ENCODE data around the gene PFAS. TPM values are rescaled to one million over a fixed set of nuclear protein-coding genes. Genes with fewer than 3 reads are reported as not detected.
"Not testable (repeated sequence)": the region's sequence is repeated elsewhere in the genome, so short reads cannot be mapped to it uniquely, and the experiment has no call there.

The PFAS gene
- 10 to 100 TPM; 21.1 to 27.0 TPM for total RNA-seq
- 24.9 to 45.1 reads per million in 2 donors for total RNA-seq

- Mint-ChIP-seq H3K27ac (peak within 1 kb of the TSS; percentile 100), H3K36me3 (ENCODE audit: low read depth) (peaks cover 7% of the 10 kb centered on the region), H3K4me1 (peaks cover 52% of the 10 kb centered on the region), H3K4me3 (peak within 1 kb of the TSS; percentile 99), H3K27me3 (no peaks in the 10 kb centered on the region)
- ATAC-seq: peak; percentile 58
- no peaks in the 10 kb centered on the region for H3K9me3 ChIP-seq (ENCODE audit: control insufficient read depth, low read length, poor library complexity, severe bottlenecking)
- DNase-seq: peak; percentile 90 to 97 (median 93)
Observed at GRCh38 chr17:8248751-8249607, at the start of gene PFAS. TSS of gene PFAS (plus strand) at chr17:8249289. CDS start at chr17:8253938, 4,649 bp downstream.

- H3K4me1 Mint-ChIP-seq: peaks cover 9% of the 10 kb centered on the region
- ATAC-seq (no peak), DNase-seq (no peak)
- H3K36me3 Mint-ChIP-seq (ENCODE audit: low read depth): no peaks in the 10 kb centered on the region
- H3K27me3 Mint-ChIP-seq: no peaks in the 10 kb centered on the region
- no peak overlapping the region for H3K27ac Mint-ChIP-seq
- no peak overlapping the region for H3K4me3 Mint-ChIP-seq
- H3K9me3 ChIP-seq (ENCODE audit: control insufficient read depth, low read length, poor library complexity, severe bottlenecking): no peaks in the 10 kb centered on the region
Observed at GRCh38 chr17:8204761-8205555, 44.1 kb upstream of the PFAS start.

- Mint-ChIP-seq H3K27me3 (no peaks in the 10 kb centered on the region), H3K4me3 (no peak overlapping the region), H3K27ac (no peak overlapping the region), H3K36me3 (ENCODE audit: low read depth) (no peaks in the 10 kb centered on the region), H3K4me1 (peaks cover 18% of the 10 kb centered on the region)
- ATAC-seq (no peak), DNase-seq (no peak)
- H3K9me3 ChIP-seq (ENCODE audit: control insufficient read depth, low read length, poor library complexity, severe bottlenecking): no peaks in the 10 kb centered on the region
Observed at GRCh38 chr17:8206536-8206935, 42.6 kb upstream of the PFAS start.

- Mint-ChIP-seq H3K4me3 (peak within 1 kb of the TSS; percentile 97), H3K36me3 (ENCODE audit: low read depth) (no peaks in the 10 kb centered on the region), H3K27ac (peak within 1 kb of the TSS; percentile 93), H3K27me3 (no peaks in the 10 kb centered on the region), H3K4me1 (peaks cover 18% of the 10 kb centered on the region)
- DNase-seq: peak; percentile 86 to 88 (median 87)
- ATAC-seq: peak; percentile 100
- no peaks in the 10 kb centered on the region for H3K9me3 ChIP-seq (ENCODE audit: control insufficient read depth, low read length, poor library complexity, severe bottlenecking)
Observed at GRCh38 chr17:8209907-8210760, 39.0 kb upstream of the PFAS start, which contains the start of gene AURKB. TSS of gene AURKB (minus strand) at chr17:8210575. CDS start at chr17:8210224, 351 bp downstream.

- Mint-ChIP-seq H3K4me1 (peaks cover 18% of the 10 kb centered on the region), H3K4me3 (peak overlapping the region; percentile 97), H3K36me3 (ENCODE audit: low read depth) (no peaks in the 10 kb centered on the region), H3K27me3 (no peaks in the 10 kb centered on the region), H3K27ac (peak overlapping the region; percentile 93)
- DNase-seq: no peak
- no peak for ATAC-seq
- no peaks in the 10 kb centered on the region for H3K9me3 ChIP-seq (ENCODE audit: control insufficient read depth, low read length, poor library complexity, severe bottlenecking)
Observed at GRCh38 chr17:8210761-8211458, 38.2 kb upstream of the PFAS start.

- Mint-ChIP-seq H3K4me3 (no peak overlapping the region), H3K27me3 (no peaks in the 10 kb centered on the region), H3K36me3 (ENCODE audit: low read depth) (no peaks in the 10 kb centered on the region), H3K4me1 (peaks cover 15% of the 10 kb centered on the region), H3K27ac (no peak overlapping the region)
- DNase-seq (no peak), ATAC-seq (no peak)
- H3K9me3 ChIP-seq (ENCODE audit: control insufficient read depth, low read length, poor library complexity, severe bottlenecking): no peaks in the 10 kb centered on the region
Observed at GRCh38 chr17:8212312-8213180, 36.5 kb upstream of the PFAS start.

GRCh38 chr17:8214000-8214399 lies 35.1 kb upstream of the PFAS start:
- DNase-seq; ATAC-seq; H3K27ac Mint-ChIP-seq; H3K4me3 Mint-ChIP-seq; H3K36me3 Mint-ChIP-seq (ENCODE audit: low read depth); H3K27me3 Mint-ChIP-seq; H3K9me3 ChIP-seq (ENCODE audit: control insufficient read depth, low read length, poor library complexity, severe bottlenecking): not testable (repeated sequence)
- H3K4me1 Mint-ChIP-seq: peaks cover 19% of the 10 kb centered on the region

- peak overlapping the region; percentile 98 for H3K27ac Mint-ChIP-seq
- H3K27me3 Mint-ChIP-seq: peaks cover 10% of the 10 kb centered on the region
- H3K9me3 ChIP-seq (ENCODE audit: control insufficient read depth, low read length, poor library complexity, severe bottlenecking): no peaks in the 10 kb centered on the region
- peak overlapping the region; percentile 93 for H3K4me3 Mint-ChIP-seq
- DNase-seq: peak; percentile 57 to 85 (median 76)
- peak; percentile 25 for ATAC-seq
- peaks cover 45% of the 10 kb centered on the region for H3K4me1 Mint-ChIP-seq
- H3K36me3 Mint-ChIP-seq (ENCODE audit: low read depth): peaks cover 4% of the 10 kb centered on the region
Observed at GRCh38 chr17:8220783-8221662, 28.1 kb upstream of the PFAS start.

GRCh38 chr17:8221663-8222379 lies 27.3 kb upstream of the PFAS start:
- Mint-ChIP-seq H3K4me1 (peaks cover 52% of the 10 kb centered on the region), H3K36me3 (ENCODE audit: low read depth) (peaks cover 4% of the 10 kb centered on the region), H3K27me3 (peaks cover 10% of the 10 kb centered on the region), H3K4me3 (peak overlapping the region; percentile 93), H3K27ac (peak overlapping the region; percentile 98)
- peak; percentile 59 to 90 (median 74) for DNase-seq
- no peaks in the 10 kb centered on the region for H3K9me3 ChIP-seq (ENCODE audit: control insufficient read depth, low read length, poor library complexity, severe bottlenecking)
- ATAC-seq: peak; percentile 65

GRCh38 chr17:8222380-8222629 lies 26.8 kb upstream of the PFAS start:
- Mint-ChIP-seq H3K36me3 (ENCODE audit: low read depth) (peaks cover 4% of the 10 kb centered on the region), H3K4me1 (peaks cover 57% of the 10 kb centered on the region), H3K27me3 (peaks cover 10% of the 10 kb centered on the region), H3K4me3 (peak overlapping the region; percentile 93), H3K27ac (peak overlapping the region; percentile 98)
- ATAC-seq: peak; percentile 52
- DNase-seq: no peak
- no peaks in the 10 kb centered on the region for H3K9me3 ChIP-seq (ENCODE audit: control insufficient read depth, low read length, poor library complexity, severe bottlenecking)

All from T-helper 17 cell (primary cell).